ENCODE measurements around the gene COMMD7.

COMMD7 gene

DNA sequence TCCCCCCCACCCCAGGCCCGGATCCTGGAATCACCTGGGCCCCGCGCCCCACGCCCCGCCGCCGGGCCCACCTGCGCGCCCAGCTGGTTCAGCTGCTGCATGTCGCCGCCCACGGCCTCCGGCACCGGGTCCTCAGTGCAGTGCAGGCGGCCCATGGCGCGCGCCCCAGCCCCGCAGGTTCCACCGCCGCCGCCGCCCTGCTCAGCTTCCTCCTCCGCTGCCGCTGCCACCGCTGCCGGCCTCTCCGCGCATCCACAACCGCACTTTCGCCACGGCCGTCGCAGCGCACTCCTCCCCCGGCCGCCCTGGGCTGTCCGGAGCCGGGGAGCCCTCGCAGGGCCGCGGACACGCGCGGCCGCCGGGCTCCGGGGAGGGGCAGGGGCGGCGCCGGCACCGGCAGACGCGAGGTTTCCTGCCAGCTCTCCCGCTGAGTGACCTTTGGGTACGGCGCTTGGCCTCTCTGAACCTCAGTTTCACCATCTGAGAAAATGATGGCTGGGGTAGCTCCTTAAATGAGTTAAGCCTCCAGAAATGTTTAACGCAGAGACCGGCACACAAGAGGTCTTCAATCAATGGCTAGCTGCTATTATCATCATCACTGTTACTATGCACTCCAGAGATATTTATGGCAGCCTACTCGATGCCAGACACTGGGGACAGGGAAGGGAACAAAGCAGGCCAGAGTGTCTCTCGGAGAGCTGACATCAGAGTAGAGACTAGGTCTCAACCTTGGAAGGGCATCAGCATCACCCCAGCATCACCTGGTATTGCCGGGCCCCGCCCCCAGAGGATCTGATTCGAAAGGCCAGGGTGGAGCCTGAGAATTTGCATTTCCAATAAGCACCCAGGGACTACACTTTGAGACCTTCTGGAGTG is at the start of gene COMMD7:
TSS of gene COMMD7 (minus strand) at position 231 of the 876 bp plus-strand sequence. CDS start at position 155, 76 bp downstream.
- peak; percentile 33 to 67 for DNase-seq (ENCODE audit: extremely low read depth in 1 of 2, low read depth in 1 of 2)

DNA sequence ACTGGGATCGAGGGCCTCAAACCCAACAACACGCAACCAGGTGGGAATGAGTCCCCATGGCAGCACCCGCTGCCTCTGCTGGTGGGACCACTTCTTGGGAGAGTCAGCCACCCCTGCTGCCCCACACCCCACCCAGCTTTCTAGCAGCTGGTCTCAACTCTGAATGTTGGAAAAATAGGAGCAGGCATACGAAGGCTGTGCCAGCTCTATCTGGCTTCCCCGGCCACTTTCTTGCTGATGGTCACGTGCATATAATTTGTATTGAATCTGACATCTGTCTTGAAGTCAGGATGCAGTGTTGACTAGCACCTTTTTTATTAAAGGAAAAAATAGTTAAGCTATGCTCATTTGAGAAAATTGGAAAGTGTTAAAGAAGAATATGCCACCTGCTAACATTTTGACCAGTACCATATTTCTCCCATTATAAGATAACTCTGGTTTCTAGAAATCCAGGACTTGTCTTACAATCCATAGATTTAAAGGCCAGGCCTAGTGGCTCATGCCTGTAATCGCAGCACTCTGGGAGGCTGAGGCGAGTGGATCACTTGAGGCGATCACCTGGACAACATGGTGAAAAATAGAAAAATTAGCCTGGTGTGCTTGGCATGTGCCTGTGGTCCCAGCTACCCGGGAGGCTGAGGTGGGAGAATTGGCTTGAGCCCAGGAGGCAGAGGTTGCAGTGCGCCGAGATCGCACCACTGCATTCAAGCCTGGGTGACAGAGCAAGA is 49.6 kb upstream of the COMMD7 start:
- DNase-seq (ENCODE audit: extremely low read depth in 1 of 2, low read depth in 1 of 2): no peak

DNA sequence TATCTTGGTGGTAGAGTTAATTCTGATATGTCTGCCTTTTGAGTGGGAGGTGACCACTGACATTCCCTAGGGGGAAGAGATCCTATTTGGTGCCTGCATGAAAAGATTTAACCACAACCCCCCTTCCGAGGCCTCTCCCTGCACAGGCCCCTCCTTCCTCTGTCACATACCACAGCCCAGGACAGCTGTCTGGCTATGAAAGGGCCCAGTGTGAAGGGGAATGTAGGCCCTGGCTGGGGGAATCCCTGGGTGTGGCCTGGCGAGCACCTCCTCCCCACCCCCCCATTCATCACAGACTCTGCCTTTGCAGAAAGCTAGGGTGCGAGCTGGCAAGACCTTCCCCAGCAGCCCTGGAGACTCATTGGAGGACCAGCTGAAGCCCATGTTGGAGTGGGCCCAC is 49.0 kb upstream of the COMMD7 start:
- peak in 1 of 2 donors; percentile 5 for DNase-seq (ENCODE audit: extremely low read depth in 1 of 2, low read depth in 1 of 2)

DNA sequence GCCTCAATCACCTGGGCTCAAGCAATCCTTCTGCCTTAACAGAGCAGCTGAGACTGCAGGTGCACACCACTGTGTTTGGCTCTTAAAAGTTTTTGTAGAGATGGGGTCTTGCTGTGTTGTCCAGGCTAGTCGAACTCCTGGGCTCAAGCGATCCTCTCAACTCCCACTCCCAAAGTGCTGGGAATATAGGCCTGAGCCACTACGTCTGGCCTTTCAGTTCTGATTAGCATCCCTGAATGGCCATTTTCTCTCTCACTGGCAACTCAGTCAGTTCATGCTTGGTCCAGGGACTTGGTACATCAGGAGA is 47.4 kb upstream of the COMMD7 start:
- no peak for DNase-seq (ENCODE audit: extremely low read depth in 1 of 2, low read depth in 1 of 2)

DNA sequence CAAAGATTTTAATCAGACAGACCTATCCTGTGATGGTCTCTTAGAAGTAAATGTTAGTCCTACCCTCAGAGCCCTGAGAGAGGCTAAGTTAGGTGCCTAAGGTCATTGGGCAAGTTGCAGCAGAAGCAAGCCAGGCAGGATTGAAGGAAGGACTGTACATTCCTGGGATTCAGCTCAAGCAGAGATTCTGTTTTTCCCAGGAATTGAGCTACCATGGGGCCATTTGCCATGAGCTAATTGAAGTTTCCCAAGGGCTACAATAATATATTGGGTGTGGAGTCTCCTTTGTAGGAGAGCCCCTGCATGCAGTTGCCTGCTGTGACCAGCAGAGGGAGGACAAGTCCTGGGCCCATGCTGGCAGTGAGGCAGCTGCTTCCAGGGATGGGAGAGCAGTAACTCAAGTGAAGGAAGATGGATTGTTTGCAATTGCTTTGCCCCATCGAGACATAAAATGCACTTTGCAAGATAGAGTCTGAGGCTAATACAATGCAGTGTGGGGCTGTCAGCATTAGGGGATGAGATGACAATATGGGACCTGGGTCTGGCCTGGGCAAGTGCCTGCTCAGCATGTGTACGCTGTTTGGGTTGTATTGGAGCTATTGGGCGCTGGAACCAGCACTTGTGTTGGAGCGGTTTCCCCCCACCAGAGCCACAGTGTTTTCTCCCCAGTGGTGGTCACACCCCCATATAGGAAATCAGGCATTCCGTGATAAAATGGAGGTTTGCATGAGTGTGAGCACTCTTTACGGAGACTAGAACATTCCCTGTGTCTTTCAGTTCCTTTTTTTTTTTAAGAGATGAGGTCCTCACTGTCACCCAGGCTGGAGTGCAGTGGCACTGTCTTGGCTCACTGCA is 46.9 kb upstream of the COMMD7 start:
- DNase-seq (ENCODE audit: extremely low read depth in 1 of 2, low read depth in 1 of 2): peak; percentile 31 to 48

DNA sequence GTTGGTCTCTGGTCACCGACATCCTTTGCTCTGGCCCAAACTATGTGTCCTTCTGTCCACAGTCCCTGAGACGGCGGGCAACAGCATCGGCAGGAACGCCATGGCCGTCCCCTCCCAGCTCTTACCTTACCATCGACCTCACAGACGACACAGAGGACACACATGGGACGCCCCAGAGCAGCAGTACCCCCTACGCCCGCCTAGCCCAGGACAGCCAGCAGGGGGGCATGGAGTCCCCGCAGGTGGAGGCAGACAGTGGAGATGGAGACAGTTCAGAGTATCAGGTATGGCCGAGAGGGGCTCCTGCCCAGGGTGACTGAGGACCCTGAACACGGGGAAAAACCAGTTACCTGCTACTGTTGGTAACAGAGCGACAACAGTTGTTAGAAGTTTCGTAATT is 43.9 kb upstream of the COMMD7 start:
- DNase-seq (ENCODE audit: extremely low read depth in 1 of 2, low read depth in 1 of 2): no peak

DNA sequence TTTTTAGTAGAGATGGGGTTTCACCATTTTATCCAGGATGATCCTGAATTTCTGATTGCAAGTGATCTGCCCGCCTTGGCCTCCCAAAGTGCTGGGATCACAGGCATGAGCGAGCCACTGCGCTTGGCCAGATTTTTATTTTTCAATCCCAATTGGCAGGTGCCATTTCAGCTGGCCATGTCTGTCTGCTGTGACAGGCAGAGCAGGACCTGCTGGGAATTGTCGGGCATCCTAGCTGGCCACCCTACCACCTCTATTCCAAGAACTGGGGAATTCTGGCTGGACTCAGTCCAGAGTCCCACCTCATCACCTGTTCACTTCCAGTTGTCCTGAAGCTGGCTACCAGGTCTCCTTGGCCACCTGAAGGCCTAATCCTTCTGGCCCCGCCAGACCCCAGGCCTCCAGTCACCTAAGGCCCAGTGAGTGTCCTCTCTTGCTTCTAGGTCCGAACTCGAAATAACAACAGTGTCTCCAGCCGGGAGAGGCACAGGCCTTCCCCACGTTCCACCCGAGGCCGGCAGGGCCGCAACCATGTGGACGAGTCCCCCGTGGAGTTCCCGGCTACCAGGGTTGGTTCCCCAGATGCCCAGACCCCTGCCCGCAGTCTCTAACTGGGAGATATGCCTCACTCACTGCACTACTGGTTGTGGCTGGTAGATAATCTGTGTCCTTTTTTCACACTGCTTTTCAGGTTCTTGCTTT is 42.9 kb upstream of the COMMD7 start:
- DNase-seq (ENCODE audit: extremely low read depth in 1 of 2, low read depth in 1 of 2): no peak

DNA sequence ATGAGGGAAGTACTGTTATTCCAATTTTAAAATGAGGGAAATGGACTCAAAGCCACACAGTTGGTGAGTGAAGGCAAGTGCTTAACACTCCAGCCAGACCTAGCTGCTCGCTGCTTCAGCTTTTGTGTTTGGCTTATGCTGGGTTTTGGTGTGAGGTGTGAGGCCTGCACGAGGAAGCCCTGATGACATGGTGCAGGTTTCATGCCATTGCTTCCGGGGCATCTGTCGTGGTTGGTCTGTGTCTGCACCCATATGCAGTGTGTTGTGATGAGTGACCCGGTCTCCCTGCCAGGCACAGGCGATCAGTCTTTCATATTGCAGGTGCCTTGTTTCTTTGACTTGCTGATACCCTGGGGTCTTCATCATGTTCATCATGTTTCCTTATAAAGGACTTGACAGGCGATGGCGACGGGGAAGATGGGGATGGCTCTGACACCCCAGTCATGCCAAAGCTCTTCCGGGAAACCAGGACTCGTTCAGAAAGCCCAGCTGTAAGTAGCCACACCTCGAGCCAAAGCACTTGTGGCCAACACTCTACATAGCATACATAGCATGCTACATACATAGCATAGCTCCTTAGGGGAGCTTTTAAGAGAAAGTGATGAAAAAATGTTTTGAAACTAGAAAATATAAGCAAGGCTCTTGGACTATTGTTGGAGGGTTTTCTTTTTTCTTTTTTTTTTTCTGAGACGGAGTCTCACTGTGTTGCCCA is 41.3 kb upstream of the COMMD7 start:
- DNase-seq (ENCODE audit: extremely low read depth in 1 of 2, low read depth in 1 of 2): no peak

DNA sequence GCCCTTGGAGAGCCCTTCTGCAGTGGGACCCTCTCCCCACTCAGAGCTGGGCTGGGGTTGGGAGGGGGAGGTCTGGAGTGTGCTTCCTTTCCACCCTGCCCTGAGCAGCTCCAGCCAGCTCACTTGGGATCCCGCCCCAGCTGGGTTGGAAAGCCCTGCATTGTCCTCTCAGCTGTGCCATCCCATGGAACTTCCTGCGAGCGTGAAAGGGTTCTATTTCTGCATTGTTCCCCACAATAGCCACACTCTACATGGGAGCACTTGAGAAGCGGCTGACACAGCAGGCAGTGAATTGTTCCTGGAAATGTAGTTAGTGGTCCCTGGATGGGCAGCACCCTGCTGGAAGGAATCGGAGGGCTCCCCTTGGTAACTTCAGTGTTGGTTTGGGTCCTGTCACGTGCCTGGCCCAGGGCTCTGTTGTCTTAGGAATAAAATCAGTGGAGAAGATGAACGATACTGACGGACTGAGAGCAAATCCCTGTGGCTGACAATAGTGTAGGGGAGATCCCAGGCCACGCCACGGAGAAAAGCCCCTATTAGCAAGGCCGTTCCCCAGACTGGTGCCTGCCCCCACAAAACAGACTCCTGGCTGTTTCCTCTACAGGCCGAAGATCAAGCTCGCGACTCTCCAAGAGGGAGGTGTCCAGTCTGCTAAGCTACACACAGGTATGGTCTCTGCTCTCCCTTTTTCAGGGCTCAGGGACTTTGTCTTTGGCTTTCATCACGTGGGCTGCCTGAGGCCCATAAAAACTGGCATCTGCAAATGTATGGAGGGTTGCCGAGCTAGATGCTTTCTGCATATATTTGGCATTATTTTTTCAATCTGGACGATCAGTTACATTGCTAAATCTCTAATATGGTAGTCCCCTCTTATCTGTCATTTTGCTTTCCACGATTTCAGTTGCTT is 37.7 kb upstream of the COMMD7 start:
- DNase-seq (ENCODE audit: extremely low read depth in 1 of 2, low read depth in 1 of 2): no peak

DNA sequence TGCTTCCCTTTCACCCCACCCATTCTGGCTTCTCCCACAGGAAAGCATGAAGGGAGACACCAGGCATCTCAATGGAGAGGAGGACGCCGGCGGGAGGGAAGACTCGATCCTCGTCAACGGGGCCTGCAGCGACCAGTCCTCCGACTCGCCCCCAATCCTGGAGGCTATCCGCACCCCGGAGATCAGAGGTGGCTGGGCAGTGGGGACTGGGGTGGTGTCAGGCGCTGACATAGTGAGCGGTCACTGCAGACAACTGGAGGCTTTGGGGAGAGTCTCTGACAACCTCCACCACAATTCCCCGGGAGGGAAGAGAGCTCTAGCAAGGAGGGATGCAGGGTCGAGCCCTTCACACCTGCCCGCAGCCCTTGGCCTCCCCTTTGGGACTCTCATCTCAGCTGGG is 37.0 kb upstream of the COMMD7 start:
- no peak for DNase-seq (ENCODE audit: extremely low read depth in 1 of 2, low read depth in 1 of 2)

DNA sequence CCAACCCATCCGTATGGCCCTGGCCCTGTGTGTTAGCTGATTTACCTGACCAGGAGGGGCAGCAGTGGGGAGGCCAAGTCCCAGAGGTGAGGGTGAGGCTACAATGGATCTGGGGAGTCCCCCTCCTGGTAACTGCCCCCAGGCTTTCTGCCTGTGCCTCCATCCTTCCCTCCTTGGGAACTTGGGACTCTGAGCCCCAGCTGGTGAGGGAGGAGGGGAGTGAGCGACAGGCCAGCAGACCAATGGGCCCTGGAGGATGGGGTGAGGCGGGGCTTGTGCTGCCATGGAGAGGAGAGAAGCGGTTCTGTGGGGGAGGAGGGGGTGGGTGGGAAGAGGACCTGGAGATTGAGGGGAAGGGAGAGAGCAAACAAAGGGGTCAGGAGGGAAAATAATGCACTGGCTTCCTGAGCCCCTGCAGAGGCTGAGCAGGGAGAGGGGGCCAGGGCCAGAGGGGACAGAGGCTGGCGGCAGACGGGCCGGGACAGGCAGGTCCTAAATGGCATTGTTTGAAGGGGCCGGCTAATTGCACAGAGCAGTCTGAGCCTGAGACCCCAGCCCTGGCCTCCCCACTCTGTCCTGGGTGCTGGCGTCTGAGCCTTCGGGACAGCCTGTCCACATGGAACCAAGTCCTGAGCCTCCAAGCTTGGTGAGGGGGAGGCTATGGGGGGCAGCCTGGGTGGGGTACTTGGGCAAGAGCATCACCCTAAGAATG is 36.4 kb upstream of the COMMD7 start:
- no peak for DNase-seq (ENCODE audit: extremely low read depth in 1 of 2, low read depth in 1 of 2)

DNA sequence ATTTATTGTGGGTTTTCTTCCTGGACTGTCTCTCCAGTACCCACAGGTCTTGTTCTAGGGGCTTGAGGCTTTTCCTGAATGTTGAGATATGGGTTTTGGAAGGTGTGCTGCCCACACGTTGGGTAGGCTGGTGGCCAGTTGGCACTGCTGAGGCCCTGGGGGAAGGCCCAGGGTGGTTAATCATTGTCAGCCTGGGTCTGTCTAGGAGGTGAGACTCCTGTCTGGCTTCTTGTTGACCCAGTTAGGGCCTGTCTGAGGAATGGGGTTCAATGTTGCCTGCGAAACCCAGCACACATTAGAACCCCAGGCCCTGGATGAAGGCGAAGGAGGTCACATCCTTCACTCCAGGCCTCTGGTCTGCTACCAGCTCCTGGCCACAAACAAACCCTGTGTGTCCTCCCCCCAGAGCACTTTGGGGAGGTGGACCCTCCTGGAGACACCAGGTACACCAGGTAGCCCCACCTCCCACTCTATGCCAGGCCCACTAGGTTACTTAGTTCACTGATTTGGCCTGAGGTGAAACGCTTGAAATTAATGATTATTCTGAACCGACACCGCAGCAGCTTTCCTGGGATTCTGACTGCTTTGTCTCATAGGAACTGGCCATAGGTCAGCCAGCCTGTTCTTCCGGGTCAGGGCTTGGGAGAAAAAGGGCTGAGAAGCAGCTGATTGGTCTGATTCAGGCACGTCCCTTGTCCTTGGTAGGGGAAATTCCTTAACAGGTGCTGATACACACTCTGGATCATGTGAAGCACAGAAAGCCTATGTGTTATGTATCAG is 34.1 kb upstream of the COMMD7 start:
- no peak for DNase-seq (ENCODE audit: extremely low read depth in 1 of 2, low read depth in 1 of 2)

DNA sequence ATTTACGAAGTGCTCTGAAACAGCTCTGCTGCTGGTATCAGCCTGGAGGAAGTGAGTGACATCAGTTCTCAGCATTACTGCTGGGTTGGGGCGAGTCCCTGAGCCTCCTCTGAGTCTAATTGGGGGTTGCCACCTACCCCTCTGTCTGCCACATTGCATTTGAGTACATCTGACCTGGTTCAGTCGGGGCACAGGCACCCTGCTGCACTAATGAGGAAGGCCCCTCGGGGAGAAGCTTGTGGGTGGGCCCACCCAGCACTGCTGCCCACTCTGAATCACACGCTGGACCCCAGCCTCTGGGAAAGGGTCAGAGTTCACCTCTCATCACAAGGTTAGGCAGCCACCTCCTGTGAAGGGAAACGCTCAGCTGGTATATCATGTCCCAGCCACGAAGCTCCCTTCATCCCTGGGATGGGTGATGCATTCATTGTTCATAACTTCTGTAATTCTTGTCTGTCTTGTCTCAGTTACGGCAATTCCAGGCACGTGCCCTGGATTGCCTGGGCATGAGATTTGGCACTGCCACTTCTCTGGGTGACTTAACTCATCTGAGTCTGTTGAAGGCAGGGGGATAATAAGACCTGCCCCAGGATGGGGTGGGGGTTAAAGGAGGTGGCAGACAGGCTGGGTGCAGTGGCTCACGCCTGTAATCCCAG is 32.2 kb upstream of the COMMD7 start:
- no peak for DNase-seq (ENCODE audit: extremely low read depth in 1 of 2, low read depth in 1 of 2)

DNA sequence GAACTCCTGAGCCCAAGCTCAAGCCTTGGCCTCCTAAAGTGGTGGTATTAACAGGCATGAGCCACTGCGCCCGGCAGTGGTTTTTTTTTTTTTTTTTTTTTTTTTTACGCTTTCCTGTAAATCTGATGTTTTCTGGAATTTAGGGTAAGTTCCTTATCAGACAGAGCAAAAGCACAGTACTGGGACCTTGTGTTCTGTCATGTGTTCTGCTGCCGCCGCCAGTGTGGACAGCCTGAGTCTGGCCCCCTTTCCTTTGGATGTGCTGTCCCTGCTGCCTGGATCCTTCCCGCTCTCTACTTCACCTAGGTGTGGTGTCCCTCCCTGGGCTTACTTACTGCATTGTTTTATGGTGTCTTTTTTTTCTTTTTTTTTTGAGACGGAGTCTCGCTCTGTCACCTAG is 30.6 kb upstream of the COMMD7 start:
- DNase-seq (ENCODE audit: extremely low read depth in 1 of 2, low read depth in 1 of 2): no peak

DNA sequence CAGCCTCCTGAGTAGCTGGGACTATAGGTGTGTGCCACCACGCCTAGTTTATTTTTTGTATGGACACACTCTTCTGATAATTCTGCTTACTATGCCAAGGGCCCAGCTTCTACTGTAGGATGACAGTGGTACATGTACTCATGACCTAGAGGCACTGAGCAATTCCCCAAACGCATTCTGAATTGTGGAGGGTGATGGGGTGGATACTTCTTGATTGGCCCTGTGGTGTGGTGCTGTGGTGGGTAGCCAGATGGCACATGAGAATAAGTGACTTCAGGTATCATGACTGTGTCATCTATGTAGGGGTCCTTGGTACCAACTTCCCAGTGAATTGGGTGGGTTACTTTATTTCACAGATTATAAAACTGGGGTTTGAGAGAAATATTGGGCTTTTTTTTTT is 30.0 kb upstream of the COMMD7 start:
- no peak for DNase-seq (ENCODE audit: extremely low read depth in 1 of 2, low read depth in 1 of 2)

DNA sequence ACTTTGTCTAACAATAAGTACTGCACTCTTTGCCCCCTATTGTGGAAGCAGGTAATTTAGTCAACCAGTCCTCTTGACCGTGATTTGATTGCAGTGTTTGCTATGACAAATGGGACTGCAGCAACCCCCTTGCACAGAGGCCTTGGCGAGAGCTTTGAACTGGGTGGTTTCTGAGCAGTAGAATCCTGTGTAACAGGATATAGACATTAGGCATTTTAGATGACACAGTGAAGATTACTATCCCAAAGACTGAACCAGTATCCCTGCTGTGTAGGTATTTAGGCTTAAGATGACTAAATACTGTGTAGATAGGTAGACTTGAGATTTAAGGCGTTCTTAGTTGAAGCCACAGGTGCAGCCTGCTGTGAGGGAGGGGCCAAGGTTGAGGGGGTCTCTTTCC is 28.8 kb upstream of the COMMD7 start:
- DNase-seq (ENCODE audit: extremely low read depth in 1 of 2, low read depth in 1 of 2): no peak

Data from stimulated activated CD8-positive, alpha-beta memory T cell treated with anti-CD3 and anti-CD28 coated beads, Interleukin-7, amount 100 ng/mL, for 48 hours (primary cell).